Right lobe of liver (tissue), 4 donors: ENCODE results near the gene NASP.

ENCODE experiments used
- POLR2A ChIP-seq: fragments of 450-650 bp; IDR thresholded peaks from one replicate; pipeline ENCODE4 v1.6.1; 2017; ENCODE audit warnings: antibody characterized with exemption, mild to moderate bottlenecking
- TF ChIP-seq, protein P1 (sequence below), 4 donors: fragments of 200-600 bp in 3 of 4; fragments of 450-650 bp in 1 of 4; IDR thresholded peaks; one replicate each; pipeline versions ENCODE4 v1.5.1 to v1.8.0; 2016 to 2022; ENCODE audit warnings: antibody characterized with exemption in 4 of 4, mild to moderate bottlenecking in 2 of 4
- donor health status: DM: no; HTN: no; CAD: no.
- donor health status: DM: no; HTN: no; CAD: no.
- donor health status: DM: no; HTN: yes; CAD: no.

DNA sequence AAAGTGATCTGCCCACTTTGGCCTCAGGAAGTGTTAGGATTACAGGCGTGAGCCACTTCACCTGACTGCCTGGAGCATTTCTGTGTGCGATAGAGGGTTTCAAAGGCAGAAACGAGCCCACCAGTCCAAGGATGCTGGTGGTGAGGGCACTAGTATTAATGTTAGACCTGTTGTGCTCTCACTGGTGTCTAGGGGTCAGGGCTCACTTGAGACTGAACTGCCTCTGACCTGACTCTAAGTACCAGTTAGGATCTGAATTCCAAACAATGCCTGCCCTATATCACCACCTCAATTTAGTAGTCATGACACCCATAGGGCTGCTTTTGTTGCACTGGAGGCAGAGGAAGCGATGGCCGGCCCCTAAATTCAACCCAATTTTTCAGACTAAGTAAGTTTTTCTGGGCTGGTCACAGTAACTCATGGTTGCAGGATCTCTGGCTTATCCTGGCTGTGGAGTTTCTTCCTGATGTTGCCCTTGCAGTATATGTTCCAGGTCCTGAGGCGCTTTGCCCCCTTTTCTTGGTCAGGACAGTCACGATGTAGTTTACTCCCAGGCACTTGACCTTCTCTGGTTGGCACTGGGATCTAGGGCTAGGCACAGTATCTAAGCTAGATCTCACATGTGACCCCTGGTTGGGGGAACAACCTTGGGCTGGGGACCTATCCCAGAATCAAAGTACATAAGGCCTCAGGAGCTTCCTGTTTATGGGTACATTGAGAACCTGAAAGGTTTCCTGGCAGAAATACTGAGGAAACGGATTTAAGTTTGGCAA lies 35.5 kb downstream of the NASP start:
- TF ChIP-seq, protein P1, sequence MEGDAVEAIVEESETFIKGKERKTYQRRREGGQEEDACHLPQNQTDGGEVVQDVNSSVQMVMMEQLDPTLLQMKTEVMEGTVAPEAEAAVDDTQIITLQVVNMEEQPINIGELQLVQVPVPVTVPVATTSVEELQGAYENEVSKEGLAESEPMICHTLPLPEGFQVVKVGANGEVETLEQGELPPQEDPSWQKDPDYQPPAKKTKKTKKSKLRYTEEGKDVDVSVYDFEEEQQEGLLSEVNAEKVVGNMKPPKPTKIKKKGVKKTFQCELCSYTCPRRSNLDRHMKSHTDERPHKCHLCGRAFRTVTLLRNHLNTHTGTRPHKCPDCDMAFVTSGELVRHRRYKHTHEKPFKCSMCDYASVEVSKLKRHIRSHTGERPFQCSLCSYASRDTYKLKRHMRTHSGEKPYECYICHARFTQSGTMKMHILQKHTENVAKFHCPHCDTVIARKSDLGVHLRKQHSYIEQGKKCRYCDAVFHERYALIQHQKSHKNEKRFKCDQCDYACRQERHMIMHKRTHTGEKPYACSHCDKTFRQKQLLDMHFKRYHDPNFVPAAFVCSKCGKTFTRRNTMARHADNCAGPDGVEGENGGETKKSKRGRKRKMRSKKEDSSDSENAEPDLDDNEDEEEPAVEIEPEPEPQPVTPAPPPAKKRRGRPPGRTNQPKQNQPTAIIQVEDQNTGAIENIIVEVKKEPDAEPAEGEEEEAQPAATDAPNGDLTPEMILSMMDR (IDR thresholded peaks at IDR 0.05), result no peak
- no peak for TF ChIP-seq POLR2A
